ENCODE results near the gene MRPL36. TPM values are rescaled to one million over a fixed set of nuclear protein-coding genes. Genes with fewer than 3 reads are reported as not detected.
"Not testable (repeated sequence)": the region's sequence is repeated elsewhere in the genome, so short reads cannot be mapped to it uniquely, and the experiment has no call there.

MRPL36 gene
- total RNA-seq, 2 donors from 2014 or later, result 48.1 to 52.2 TPM

GRCh38 chr5:1816495-1817089 is 17.0 kb upstream of the MRPL36 start:
- Mint-ChIP-seq H3K36me3 (ENCODE audit: insufficient read depth in 2 of 2) (peaks cover 6 to 29% of the 10 kb centered on the region in 2 donors), H3K27ac (peak overlapping the region; percentile 12)
- H3K9me3 Mint-ChIP-seq, result not testable (repeated sequence)

GRCh38 chr5:1815881-1816292 is 16.2 kb upstream of the MRPL36 start:
- Mint-ChIP-seq H3K4me1 (ENCODE audit: low read depth) (no peaks in the 10 kb centered on the region), H3K27me3 (ENCODE audit: low read depth) (no peaks in the 10 kb centered on the region), H3K4me3 (no peak overlapping the region), H3K9me3 (no peaks in the 10 kb centered on the region), H3K36me3 (ENCODE audit: insufficient read depth in 2 of 2) (peaks cover 6 to 31% of the 10 kb centered on the region in 2 donors), H3K27ac (no peak overlapping the region)
- DNase-seq, result no peak
- no peak for ATAC-seq (replicated peaks in 1 of 2)

More at GRCh38 chr5:1816495-1817089, 17.0 kb upstream of the MRPL36 start:
- ATAC-seq (replicated peaks in 1 of 2); H3K27me3 Mint-ChIP-seq (ENCODE audit: low read depth); H3K4me1 Mint-ChIP-seq (ENCODE audit: low read depth); DNase-seq; H3K4me3 Mint-ChIP-seq: not testable (repeated sequence)

GRCh38 chr5:1815071-1815786 is 15.6 kb upstream of the MRPL36 start:
- no peak for DNase-seq
- Mint-ChIP-seq H3K4me3 (no peak overlapping the region), H3K4me1 (ENCODE audit: low read depth) (no peaks in the 10 kb centered on the region), H3K27ac (no peak overlapping the region), H3K9me3 (no peaks in the 10 kb centered on the region), H3K27me3 (ENCODE audit: low read depth) (no peaks in the 10 kb centered on the region), H3K36me3 (ENCODE audit: insufficient read depth in 2 of 2) (peaks cover 6 to 32% of the 10 kb centered on the region in 2 donors)
- no peak for ATAC-seq (replicated peaks in 1 of 2)

GRCh38 chr5:1814183-1815020 is 14.8 kb upstream of the MRPL36 start:
- no peaks in the 10 kb centered on the region for H3K4me1 Mint-ChIP-seq (ENCODE audit: low read depth)
- peaks cover 6 to 32% of the 10 kb centered on the region in 2 donors for H3K36me3 Mint-ChIP-seq (ENCODE audit: insufficient read depth in 2 of 2)
- no peak overlapping the region for H3K4me3 Mint-ChIP-seq
- no peak for ATAC-seq (replicated peaks in 1 of 2)
- no peaks in the 10 kb centered on the region for H3K9me3 Mint-ChIP-seq
- no peak overlapping the region for H3K27ac Mint-ChIP-seq
- no peak for DNase-seq
- H3K27me3 Mint-ChIP-seq (ENCODE audit: low read depth), result no peaks in the 10 kb centered on the region

- no peak for DNase-seq
- Mint-ChIP-seq H3K4me1 (ENCODE audit: low read depth) (peaks cover 11% of the 10 kb centered on the region), H3K36me3 (ENCODE audit: insufficient read depth in 2 of 2) (peaks cover 13 to 38% of the 10 kb centered on the region in 2 donors), H3K4me3 (no peak overlapping the region), H3K9me3 (no peaks in the 10 kb centered on the region), H3K27me3 (ENCODE audit: low read depth) (no peaks in the 10 kb centered on the region), H3K27ac (no peak overlapping the region)
- ATAC-seq (replicated peaks in 1 of 2), result no peak
Measured at GRCh38 chr5:1810581-1811101, 11.0 kb upstream of the MRPL36 start.

- H3K9me3 Mint-ChIP-seq, result no peaks in the 10 kb centered on the region
- no peak overlapping the region for H3K27ac Mint-ChIP-seq
- DNase-seq (no peak), ATAC-seq (replicated peaks in 1 of 2) (no peak)
- H3K36me3 Mint-ChIP-seq (ENCODE audit: insufficient read depth in 2 of 2), result peaks cover 8 to 35% of the 10 kb centered on the region in 2 donors
- no peak overlapping the region for H3K4me3 Mint-ChIP-seq
- H3K27me3 Mint-ChIP-seq (ENCODE audit: low read depth), result no peaks in the 10 kb centered on the region
- H3K4me1 Mint-ChIP-seq (ENCODE audit: low read depth), result peaks cover 11% of the 10 kb centered on the region
Measured at GRCh38 chr5:1809416-1810035, 9.9 kb upstream of the MRPL36 start.

GRCh38 chr5:1808439-1808838 is 8.8 kb upstream of the MRPL36 start:
- Mint-ChIP-seq H3K9me3 (no peaks in the 10 kb centered on the region), H3K36me3 (ENCODE audit: insufficient read depth in 2 of 2) (peaks cover 13 to 37% of the 10 kb centered on the region in 2 donors), H3K27me3 (ENCODE audit: low read depth) (no peaks in the 10 kb centered on the region), H3K27ac (no peak overlapping the region), H3K4me1 (ENCODE audit: low read depth) (peaks cover 19% of the 10 kb centered on the region), H3K4me3 (no peak overlapping the region)
- DNase-seq, result no peak
- ATAC-seq (replicated peaks in 1 of 2), result no peak

- H3K27me3 Mint-ChIP-seq (ENCODE audit: low read depth), result no peaks in the 10 kb centered on the region
- H3K4me3 Mint-ChIP-seq, result no peak overlapping the region
- no peak overlapping the region for H3K27ac Mint-ChIP-seq
- ATAC-seq (replicated peaks in 1 of 2) (no peak), DNase-seq (no peak)
- peaks cover 27% of the 10 kb centered on the region for H3K4me1 Mint-ChIP-seq (ENCODE audit: low read depth)
- H3K36me3 Mint-ChIP-seq (ENCODE audit: insufficient read depth in 2 of 2), result peaks cover 13 to 44% of the 10 kb centered on the region in 2 donors
- no peaks in the 10 kb centered on the region for H3K9me3 Mint-ChIP-seq
Measured at GRCh38 chr5:1807451-1808185, 8.0 kb upstream of the MRPL36 start.

GRCh38 chr5:1806974-1807373 is 7.3 kb upstream of the MRPL36 start:
- Mint-ChIP-seq H3K4me1 (ENCODE audit: low read depth) (peaks cover 33% of the 10 kb centered on the region), H3K27me3 (ENCODE audit: low read depth) (no peaks in the 10 kb centered on the region), H3K36me3 (ENCODE audit: insufficient read depth in 2 of 2) (peaks cover 13 to 42% of the 10 kb centered on the region in 2 donors), H3K27ac (no peak overlapping the region), H3K4me3 (no peak overlapping the region), H3K9me3 (no peaks in the 10 kb centered on the region)
- DNase-seq, result no peak
- no peak for ATAC-seq (replicated peaks in 1 of 2)

GRCh38 chr5:1806199-1806598 is 6.6 kb upstream of the MRPL36 start:
- no peaks in the 10 kb centered on the region for H3K9me3 Mint-ChIP-seq
- ATAC-seq (replicated peaks in 1 of 2) (no peak), DNase-seq (no peak)
- peak overlapping the region; percentile 33 for H3K27ac Mint-ChIP-seq
- H3K27me3 Mint-ChIP-seq (ENCODE audit: low read depth), result no peaks in the 10 kb centered on the region
- H3K4me3 Mint-ChIP-seq, result no peak overlapping the region
- H3K4me1 Mint-ChIP-seq (ENCODE audit: low read depth), result peaks cover 37% of the 10 kb centered on the region
- H3K36me3 Mint-ChIP-seq (ENCODE audit: insufficient read depth in 2 of 2), result peaks cover 13 to 38% of the 10 kb centered on the region in 2 donors

- H3K9me3 Mint-ChIP-seq, result no peaks in the 10 kb centered on the region
- ATAC-seq (replicated peaks in 1 of 2), result no peak
- H3K36me3 Mint-ChIP-seq (ENCODE audit: insufficient read depth in 2 of 2), result peaks cover 13 to 35% of the 10 kb centered on the region in 2 donors
- H3K4me3 Mint-ChIP-seq, result no peak overlapping the region
- H3K4me1 Mint-ChIP-seq (ENCODE audit: low read depth), result peaks cover 37% of the 10 kb centered on the region
- DNase-seq, result no peak
- no peaks in the 10 kb centered on the region for H3K27me3 Mint-ChIP-seq (ENCODE audit: low read depth)
- no peak overlapping the region for H3K27ac Mint-ChIP-seq
Measured at GRCh38 chr5:1805736-1806135, 6.1 kb upstream of the MRPL36 start.

GRCh38 chr5:1805326-1805725 is 5.7 kb upstream of the MRPL36 start:
- Mint-ChIP-seq H3K36me3 (ENCODE audit: insufficient read depth in 2 of 2) (peaks cover 16 to 35% of the 10 kb centered on the region in 2 donors), H3K4me3 (no peak overlapping the region), H3K4me1 (ENCODE audit: low read depth) (peaks cover 37% of the 10 kb centered on the region), H3K27ac (no peak overlapping the region), H3K27me3 (ENCODE audit: low read depth) (no peaks in the 10 kb centered on the region), H3K9me3 (no peaks in the 10 kb centered on the region)
- no peak for ATAC-seq (replicated peaks in 1 of 2)
- no peak for DNase-seq
